MV-4-11 (cell line): ENCODE measurements around the gene FOXA1.
"Not testable (repeated sequence)": the region's sequence is repeated elsewhere in the genome, so short reads cannot be mapped to it uniquely, and the experiment has no call there.

Experiments used
- DNase-seq: peaks from one replicate; lab custom pipeline; 2025; lab: John Stamatoyannopoulos, UW

The FOXA1 gene

GRCh38 chr14:37558740-37559139 lies 36.3 kb downstream of the FOXA1 start:
- no peak for DNase-seq

GRCh38 chr14:37555596-37555995 lies 39.5 kb downstream of the FOXA1 start:
- not testable (repeated sequence) for DNase-seq

GRCh38 chr14:37553935-37554550 lies 41.0 kb downstream of the FOXA1 start:
- no peak for DNase-seq

GRCh38 chr14:37551119-37551518 lies 43.9 kb downstream of the FOXA1 start:
- no peak for DNase-seq

GRCh38 chr14:37550511-37550910 lies 44.5 kb downstream of the FOXA1 start:
- no peak for DNase-seq

GRCh38 chr14:37546621-37547447 lies 48.2 kb downstream of the FOXA1 start:
- DNase-seq = no peak

GRCh38 chr14:37545174-37545573 lies 49.9 kb downstream of the FOXA1 start:
- DNase-seq = no peak

GRCh38 chr14:37544407-37544806 lies 50.6 kb downstream of the FOXA1 start:
- no peak for DNase-seq

- DNase-seq = peak; percentile 61
Observed at GRCh38 chr14:37539992-37540391, 55.1 kb downstream of the FOXA1 start.
